Fibroblast of lung (primary cell): ENCODE measurements around the gene AHCYL1.

Source experiments
- EZH2 ChIP-seq: IDR thresholded peaks from 2 replicates; pipeline ENCODE4 v1.5.1; 2012; ENCODE audit warnings: low read length, control low read depth, mild to moderate bottlenecking; ENCODE audit errors: missing control alignments
- TF ChIP-seq, protein P1 (sequence below), 2 donors: IDR thresholded peaks in 1 of 2; conservative IDR thresholded peaks in 1 of 2; 1 replicate in 1 of 2; 2 replicates in 1 of 2; pipeline ENCODE4 v1.5.1; 2011 to 2012; ENCODE audit warnings: low read length in 2 of 2, control low read depth in 1 of 2, inconsistent platforms in 1 of 2, low read depth in 1 of 2, mild to moderate bottlenecking in 1 of 2

DNA sequence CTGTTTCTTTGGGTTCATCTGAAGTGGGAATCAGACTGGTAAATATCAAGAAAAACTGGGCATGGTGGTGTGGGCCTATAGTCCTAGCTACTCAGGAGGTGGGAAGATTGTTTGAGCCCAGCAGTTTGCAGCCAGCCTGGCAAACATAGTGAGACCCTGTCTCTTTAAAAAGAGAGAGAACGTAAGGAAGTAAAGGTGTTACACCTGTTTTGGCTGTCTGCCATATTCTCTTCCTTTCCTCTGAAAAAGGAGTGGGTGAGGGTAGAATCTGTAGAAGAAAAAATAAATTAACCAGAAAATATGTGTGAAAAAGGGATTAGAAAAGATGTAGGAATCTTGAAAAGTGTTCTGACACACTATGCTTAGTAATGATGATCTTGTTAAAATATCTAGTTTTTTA lies 20.0 kb downstream of the AHCYL1 start:
- no peak for TF ChIP-seq EZH2
- TF ChIP-seq, protein P1, sequence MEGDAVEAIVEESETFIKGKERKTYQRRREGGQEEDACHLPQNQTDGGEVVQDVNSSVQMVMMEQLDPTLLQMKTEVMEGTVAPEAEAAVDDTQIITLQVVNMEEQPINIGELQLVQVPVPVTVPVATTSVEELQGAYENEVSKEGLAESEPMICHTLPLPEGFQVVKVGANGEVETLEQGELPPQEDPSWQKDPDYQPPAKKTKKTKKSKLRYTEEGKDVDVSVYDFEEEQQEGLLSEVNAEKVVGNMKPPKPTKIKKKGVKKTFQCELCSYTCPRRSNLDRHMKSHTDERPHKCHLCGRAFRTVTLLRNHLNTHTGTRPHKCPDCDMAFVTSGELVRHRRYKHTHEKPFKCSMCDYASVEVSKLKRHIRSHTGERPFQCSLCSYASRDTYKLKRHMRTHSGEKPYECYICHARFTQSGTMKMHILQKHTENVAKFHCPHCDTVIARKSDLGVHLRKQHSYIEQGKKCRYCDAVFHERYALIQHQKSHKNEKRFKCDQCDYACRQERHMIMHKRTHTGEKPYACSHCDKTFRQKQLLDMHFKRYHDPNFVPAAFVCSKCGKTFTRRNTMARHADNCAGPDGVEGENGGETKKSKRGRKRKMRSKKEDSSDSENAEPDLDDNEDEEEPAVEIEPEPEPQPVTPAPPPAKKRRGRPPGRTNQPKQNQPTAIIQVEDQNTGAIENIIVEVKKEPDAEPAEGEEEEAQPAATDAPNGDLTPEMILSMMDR (conservative IDR thresholded peaks at IDR 0.05 in 1 of 2, IDR thresholded peaks at IDR 0.05 in 1 of 2; ENCODE audit: low read depth in 1 of 2, low read length in 2 of 2): no peak
